Neutrophil (primary cell): ENCODE measurements around the gene ASIC5.
"Not testable (repeated sequence)": the region's sequence is repeated elsewhere in the genome, so short reads cannot be mapped to it uniquely, and the experiment has no call there.

Source experiments
- H3K27ac ChIP-seq: fragments of 200-600 bp; sonication (generic); 2 replicates; pipeline ENCODE4 v1.5.1; 2016; ENCODE audit warnings: mild to moderate bottlenecking, moderate library complexity
- H3K27me3 ChIP-seq: fragments of 200-600 bp; sonication (generic); 2 replicates; pipeline ENCODE4 v1.6.0; 2016; ENCODE audit warnings: mild to moderate bottlenecking
- H3K36me3 ChIP-seq: fragments of 200-600 bp; sonication (generic); 2 replicates; pipeline ENCODE4 v1.5.1; 2017
- H3K4me1 ChIP-seq, 2 experiments: fragments of 200-600 bp in 1 of 2; sonication (generic) in 1 of 2; 1 replicate in 1 of 2; 2 replicates in 1 of 2; pipeline versions ENCODE4 v1.5.1 to v1.6.1; 2013 to 2016; ENCODE audit warnings: low read depth in 1 of 2, low read length in 1 of 2, mild to moderate bottlenecking in 1 of 2, moderate library complexity in 1 of 2; ENCODE audit not compliant: control insufficient read depth in 1 of 2, insufficient read depth in 1 of 2
- H3K4me3 ChIP-seq, 2 experiments: fragments of 200-600 bp in 1 of 2; sonication (generic) in 1 of 2; 1 replicate in 1 of 2; 2 replicates in 1 of 2; pipeline ENCODE4 v1.5.1; 2013 to 2016; ENCODE audit warnings: low read depth in 1 of 2, low read length in 1 of 2, mild to moderate bottlenecking in 1 of 2, moderate library complexity in 1 of 2
- H3K9me3 ChIP-seq: fragments of 200-600 bp; sonication (generic); 2 replicates; pipeline ENCODE4 v1.5.1; 2016
- CTCF ChIP-seq: fragments of 200-600 bp; sonication (generic); IDR thresholded peaks from 2 replicates; pipeline ENCODE4 v1.5.1; 2016; ENCODE audit warnings: antibody characterized with exemption

The ASIC5 gene

GRCh38 chr4:155900381-155900780 is 34.3 kb upstream of the ASIC5 start:
- Histone ChIP-seq H3K9me3 (no peaks in the 10 kb centered on the region), H3K36me3 (no peaks in the 10 kb centered on the region), H3K27ac (no peak overlapping the region), H3K27me3 (no peaks in the 10 kb centered on the region), H3K4me3 (no peak overlapping the region), H3K4me1 (no peaks in the 10 kb centered on the region)
- TF ChIP-seq CTCF = no peak

- Histone ChIP-seq H3K4me1 (no peaks in the 10 kb centered on the region), H3K4me3 (no peak overlapping the region), H3K36me3 (no peaks in the 10 kb centered on the region), H3K9me3 (no peaks in the 10 kb centered on the region), H3K27ac (no peak overlapping the region), H3K27me3 (no peaks in the 10 kb centered on the region)
- no peak for TF ChIP-seq CTCF
Measured at GRCh38 chr4:155899891-155900290, 33.8 kb upstream of the ASIC5 start.

GRCh38 chr4:155898371-155898770 is 32.3 kb upstream of the ASIC5 start:
- not testable (repeated sequence) for H3K4me3 ChIP-seq, H3K9me3 ChIP-seq, H3K4me1 ChIP-seq, H3K36me3 ChIP-seq, H3K27ac ChIP-seq, H3K27me3 ChIP-seq

- H3K4me1 ChIP-seq = no peaks in the 10 kb centered on the region
- TF ChIP-seq CTCF = no peak
- H3K9me3 ChIP-seq = no peaks in the 10 kb centered on the region
- H3K27me3 ChIP-seq = no peaks in the 10 kb centered on the region
- no peak overlapping the region for H3K27ac ChIP-seq
- H3K4me3 ChIP-seq = no peak overlapping the region
- no peaks in the 10 kb centered on the region for H3K36me3 ChIP-seq
Measured at GRCh38 chr4:155891058-155891457, 25.0 kb upstream of the ASIC5 start.

GRCh38 chr4:155889946-155890345 is 23.9 kb upstream of the ASIC5 start:
- Histone ChIP-seq H3K9me3 (no peaks in the 10 kb centered on the region), H3K27ac (no peak overlapping the region), H3K4me1 (no peaks in the 10 kb centered on the region), H3K4me3 (no peak overlapping the region), H3K27me3 (no peaks in the 10 kb centered on the region), H3K36me3 (no peaks in the 10 kb centered on the region)
- no peak for TF ChIP-seq CTCF

GRCh38 chr4:155889031-155889793 is 23.1 kb upstream of the ASIC5 start:
- H3K9me3 ChIP-seq = no peaks in the 10 kb centered on the region
- no peak overlapping the region for H3K4me3 ChIP-seq
- no peaks in the 10 kb centered on the region for H3K36me3 ChIP-seq
- no peaks in the 10 kb centered on the region for H3K27me3 ChIP-seq
- H3K4me1 ChIP-seq = no peaks in the 10 kb centered on the region
- TF ChIP-seq CTCF = no peak
- H3K27ac ChIP-seq = no peak overlapping the region
